Calu3 (cell line): ENCODE results near the gene FOXN3. TPM values are rescaled to one million over a fixed set of nuclear protein-coding genes. Genes with fewer than 3 reads are reported as not detected.

Experiments used
- BruUV-seq: library from RNA; stranded (reverse); fragments of 400-500 nt; replicated peaks from 2 replicates; lab custom pipeline; 2021; lab: Mats Ljungman, UMichigan
- CTCF ChIA-PET: fragments of 300-600 bp; sonication (Branson Sonifier 250); formaldehyde crosslinking; loops from one replicate; lab custom pipeline; 2022; ENCODE audit warnings: antibody characterized with exemption; lab: Charles Lee
- DNase-seq: peaks from one replicate; pipeline ENCODE4 v3.0.0; 2022
- H3K27ac Mint-ChIP-seq: one replicate; pipeline ENCODE4 v1.8.0; 2022; ENCODE audit warnings: mixed read lengths; ENCODE audit not compliant: unreplicated experiment
- H3K27me3 Mint-ChIP-seq: one replicate; pipeline ENCODE4 v1.8.0; 2022; ENCODE audit warnings: mixed read lengths; ENCODE audit not compliant: unreplicated experiment
- H3K36me3 Mint-ChIP-seq: one replicate; pipeline ENCODE4 v1.8.0; 2022; ENCODE audit warnings: mild to moderate bottlenecking, moderate library complexity, mixed read lengths; ENCODE audit not compliant: insufficient read depth, unreplicated experiment
- H3K4me1 Mint-ChIP-seq: one replicate; pipeline ENCODE4 v1.8.0; 2022; ENCODE audit warnings: mild to moderate bottlenecking, low read depth, mixed read lengths; ENCODE audit not compliant: unreplicated experiment
- H3K4me3 Mint-ChIP-seq: one replicate; pipeline ENCODE4 v1.8.0; 2022; ENCODE audit warnings: mild to moderate bottlenecking, low read depth, moderate library complexity, mixed read lengths; ENCODE audit not compliant: unreplicated experiment
- H3K9me3 Mint-ChIP-seq: one replicate; pipeline ENCODE4 v1.8.0; 2022; ENCODE audit warnings: low read depth, mixed read lengths; ENCODE audit not compliant: unreplicated experiment
- CTCF ChIP-seq: fragments of 200-600 bp; IDR thresholded peaks from one replicate; pipeline ENCODE4 v1.8.0; 2022; ENCODE audit warnings: antibody characterized with exemption; ENCODE audit not compliant: unreplicated experiment
- intact Hi-C: fragments of 100-400 bp; cut with micrococcal nuclease; formaldehyde crosslinking; loops from one replicate; pipeline ENCODE4 v1.10.0; 2022; ENCODE audit not compliant: unreplicated experiment
- total RNA-seq: library from RNA; stranded (reverse); gene quantifications from 2 replicates; pipeline ENCODE4 v1.2.3, GENCODE V29; 2022

Gene FOXN3
- total RNA-seq, 1 experiment from 2014 or later, result 11.8 TPM

DNA sequence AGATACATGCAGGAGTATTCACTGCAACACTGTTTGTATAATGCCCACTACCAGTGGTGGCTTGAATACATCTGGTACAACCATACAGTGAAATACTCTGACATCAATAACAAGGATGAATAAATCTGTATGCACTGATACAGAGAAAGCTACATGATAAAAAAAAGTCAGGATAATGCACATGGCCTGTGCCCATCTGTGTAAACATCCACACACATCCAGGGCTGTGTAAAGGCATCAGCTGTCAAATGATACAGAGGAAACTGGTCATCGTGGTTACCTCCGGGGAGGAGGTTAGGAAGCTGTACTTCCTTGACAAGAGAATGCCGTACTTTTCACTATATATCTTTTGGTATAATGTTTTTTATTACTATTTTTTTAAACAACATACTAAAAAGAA lies 176.6 kb downstream of the FOXN3 start:
- no TSS peak for BruUV-seq
- Mint-ChIP-seq H3K27me3 (no peaks in the 10 kb centered on the region), H3K4me3 (no peak overlapping the region), H3K4me1 (no peaks in the 10 kb centered on the region), H3K9me3 (no peaks in the 10 kb centered on the region), H3K36me3 (no peaks in the 10 kb centered on the region), H3K27ac (no peak overlapping the region)
- CTCF ChIA-PET, result no interaction called here
- no peak for DNase-seq
- intact Hi-C loops, result no loop called here
- no peak for TF ChIP-seq CTCF

DNA sequence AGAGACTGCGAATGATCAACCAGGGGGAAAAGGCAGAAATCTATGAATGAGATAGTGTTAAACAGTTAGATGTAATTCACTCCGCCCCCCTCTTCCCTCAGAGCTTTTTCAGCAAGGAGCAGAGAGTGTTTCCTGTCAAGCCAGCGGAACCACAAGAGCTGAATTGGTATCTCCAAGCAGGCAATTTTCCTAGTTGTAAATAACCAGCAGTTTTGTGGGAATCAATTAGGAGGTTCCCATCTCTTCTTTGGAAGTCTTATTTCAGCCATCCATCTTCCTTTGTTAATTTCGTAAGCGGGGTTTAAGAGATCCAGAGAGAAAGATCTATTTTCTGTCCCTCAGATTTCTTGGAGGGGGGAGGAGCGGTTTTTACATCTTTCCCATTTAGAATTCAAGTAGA lies 178.0 kb downstream of the FOXN3 start:
- H3K4me3 Mint-ChIP-seq, result no peak overlapping the region
- DNase-seq, result no peak
- intact Hi-C loops, result no loop called here
- no peak overlapping the region for H3K27ac Mint-ChIP-seq
- no peak for TF ChIP-seq CTCF
- no TSS peak for BruUV-seq
- H3K36me3 Mint-ChIP-seq, result no peaks in the 10 kb centered on the region
- H3K4me1 Mint-ChIP-seq, result no peaks in the 10 kb centered on the region
- no peaks in the 10 kb centered on the region for H3K27me3 Mint-ChIP-seq
- H3K9me3 Mint-ChIP-seq, result no peaks in the 10 kb centered on the region
- CTCF ChIA-PET, result no interaction called here

- H3K4me1 Mint-ChIP-seq, result no peaks in the 10 kb centered on the region
- no peak for DNase-seq
- H3K4me3 Mint-ChIP-seq, result no peak overlapping the region
- H3K9me3 Mint-ChIP-seq, result no peaks in the 10 kb centered on the region
- intact Hi-C loops, result loop anchor here (1.0 kb wide), 1 partner anchor 198 kb away; no protein-coding TSS in a partner anchor
- CTCF ChIA-PET, result no interaction called here
- no peak overlapping the region for H3K27ac Mint-ChIP-seq
- no peak for TF ChIP-seq CTCF
- no TSS peak for BruUV-seq
- no peaks in the 10 kb centered on the region for H3K27me3 Mint-ChIP-seq
- no peaks in the 10 kb centered on the region for H3K36me3 Mint-ChIP-seq
Measured at GRCh38 chr14:89237921-89238529, 179.0 kb downstream of the FOXN3 start.

GRCh38 chr14:89236851-89237250 lies 180.2 kb downstream of the FOXN3 start:
- Mint-ChIP-seq H3K9me3 (no peaks in the 10 kb centered on the region), H3K4me1 (no peaks in the 10 kb centered on the region), H3K27me3 (no peaks in the 10 kb centered on the region), H3K27ac (no peak overlapping the region), H3K36me3 (no peaks in the 10 kb centered on the region), H3K4me3 (no peak overlapping the region)
- TF ChIP-seq CTCF, result no peak
- CTCF ChIA-PET, result no interaction called here
- intact Hi-C loops, result no loop called here
- no peak for DNase-seq
- no TSS peak for BruUV-seq
